Testis (tissue), 2 donors: ENCODE measurements around the gene TMEM18.

Experiments used
- CTCF ChIP-seq, 3 experiments: fragments of 450-650 bp in 2 of 3; fragments of 200-600 bp in 1 of 3; sonication (generic) in 1 of 3; IDR thresholded peaks; one replicate each; pipeline ENCODE4 v1.5.1; 2016 to 2019; ENCODE audit warnings: antibody characterized with exemption in 3 of 3, mild to moderate bottlenecking in 2 of 3, moderate library complexity in 1 of 3
- POLR2A ChIP-seq: fragments of 450-650 bp; IDR thresholded peaks from one replicate; pipeline ENCODE4 v1.6.1; 2017; ENCODE audit warnings: antibody characterized with exemption, mild to moderate bottlenecking, moderate library complexity

- no peak for TF ChIP-seq POLR2A
- no peak for TF ChIP-seq CTCF (IDR thresholded peaks at IDR 0.05)
These were observed 32.3 kb downstream of the TMEM18 start for GRCh38 chr2:644871-645270.
